Measurements from ENCODE around the gene IFNAR2. TPM values are rescaled to one million over a fixed set of nuclear protein-coding genes. Genes with fewer than 3 reads are reported as not detected.

Gene IFNAR2
- total RNA-seq, 1 experiment from 2014 or later, result 36.1 TPM

GRCh38 chr21:33246506-33246905, 16.8 kb downstream of the IFNAR2 start:
- Histone ChIP-seq H3K36me3 (ENCODE audit: control insufficient read depth, insufficient read depth, low read length) (no peaks in the 10 kb centered on the region; the same call in 1 of the 2 replicates), H3K4me3 (ENCODE audit: low read depth, low read length) (no peak overlapping the region), H3K9me3 (no peaks in the 10 kb centered on the region), H3K4me1 (no peaks in the 10 kb centered on the region), H3K27me3 (replicated peaks; ENCODE audit: control insufficient read depth, insufficient read depth, low read length) (no peaks in the 10 kb centered on the region)
- H3K27ac Mint-ChIP-seq (ENCODE audit: unreplicated experiment), result no peak overlapping the region
- CTCF ChIA-PET, result no interaction called here
- POLR2A ChIA-PET, result no interaction called here
- no peak for TF ChIP-seq CTCF (IDR thresholded peaks at IDR 0.05; ENCODE audit: insufficient read depth in 1 of 2, low read depth in 1 of 2, low read length in 1 of 2, severe bottlenecking in 1 of 2, unreplicated experiment in 1 of 2)
- intact Hi-C loops (cut with micrococcal nuclease; ENCODE audit: unreplicated experiment), result no loop called here
- H3K27me3 Mint-ChIP-seq (ENCODE audit: insufficient read depth, unreplicated experiment), result no peaks in the 10 kb centered on the region
- BruUV-seq (replicated peaks), result no TSS peak
- H3K36me3 Mint-ChIP-seq (ENCODE audit: insufficient read depth, unreplicated experiment), result peaks cover 91% of the 10 kb centered on the region
- no peaks in the 10 kb centered on the region for H3K9me3 Mint-ChIP-seq (ENCODE audit: unreplicated experiment)
- H3K4me1 Mint-ChIP-seq (ENCODE audit: low read depth, unreplicated experiment), result no peaks in the 10 kb centered on the region
- no peak for DNase-seq
- no peak overlapping the region for H3K4me3 Mint-ChIP-seq (ENCODE audit: unreplicated experiment)

GRCh38 chr21:33246963-33247362, 17.2 kb downstream of the IFNAR2 start:
- no peak overlapping the region for H3K4me3 Mint-ChIP-seq (ENCODE audit: unreplicated experiment)
- no peaks in the 10 kb centered on the region for H3K4me1 ChIP-seq
- no peaks in the 10 kb centered on the region for H3K27me3 ChIP-seq (replicated peaks; ENCODE audit: control insufficient read depth, insufficient read depth, low read length)
- no peaks in the 10 kb centered on the region for H3K9me3 Mint-ChIP-seq (ENCODE audit: unreplicated experiment)
- no peak overlapping the region for H3K4me3 ChIP-seq (ENCODE audit: low read depth, low read length)
- no peak for DNase-seq
- ChIA-PET CTCF (no interaction called here), POLR2A (no interaction called here)
- no TSS peak for BruUV-seq (replicated peaks)
- H3K36me3 ChIP-seq (ENCODE audit: control insufficient read depth, insufficient read depth, low read length), result no peaks in the 10 kb centered on the region; the same call in 1 of the 2 replicates
- no peak overlapping the region for H3K27ac Mint-ChIP-seq (ENCODE audit: unreplicated experiment)
- TF ChIP-seq CTCF (IDR thresholded peaks at IDR 0.05; ENCODE audit: insufficient read depth in 1 of 2, low read depth in 1 of 2, low read length in 1 of 2, severe bottlenecking in 1 of 2, unreplicated experiment in 1 of 2), result no peak
- no peaks in the 10 kb centered on the region for H3K4me1 Mint-ChIP-seq (ENCODE audit: low read depth, unreplicated experiment)
- intact Hi-C loops (cut with micrococcal nuclease; ENCODE audit: unreplicated experiment), result no loop called here
- H3K36me3 Mint-ChIP-seq (ENCODE audit: insufficient read depth, unreplicated experiment), result peaks cover 90% of the 10 kb centered on the region
- H3K27me3 Mint-ChIP-seq (ENCODE audit: insufficient read depth, unreplicated experiment), result no peaks in the 10 kb centered on the region
- H3K9me3 ChIP-seq, result no peaks in the 10 kb centered on the region

- CTCF ChIA-PET, result no interaction called here
- intact Hi-C loops (cut with micrococcal nuclease; ENCODE audit: unreplicated experiment), result no loop called here
- H3K27me3 ChIP-seq (replicated peaks; ENCODE audit: control insufficient read depth, insufficient read depth, low read length), result no peaks in the 10 kb centered on the region
- no peak for TF ChIP-seq CTCF (IDR thresholded peaks at IDR 0.05; ENCODE audit: insufficient read depth in 1 of 2, low read depth in 1 of 2, low read length in 1 of 2, severe bottlenecking in 1 of 2, unreplicated experiment in 1 of 2)
- no peak overlapping the region for H3K4me3 Mint-ChIP-seq (ENCODE audit: unreplicated experiment)
- no TSS peak for BruUV-seq (replicated peaks)
- POLR2A ChIA-PET, result no interaction called here
- DNase-seq, result no peak
- H3K4me1 Mint-ChIP-seq (ENCODE audit: low read depth, unreplicated experiment), result no peaks in the 10 kb centered on the region
- H3K9me3 ChIP-seq, result no peaks in the 10 kb centered on the region
- no peaks in the 10 kb centered on the region for H3K9me3 Mint-ChIP-seq (ENCODE audit: unreplicated experiment)
- H3K4me3 ChIP-seq (ENCODE audit: low read depth, low read length), result no peak overlapping the region
- no peaks in the 10 kb centered on the region; the same call in 1 of the 2 replicates for H3K36me3 ChIP-seq (ENCODE audit: control insufficient read depth, insufficient read depth, low read length)
- no peak overlapping the region for H3K27ac Mint-ChIP-seq (ENCODE audit: unreplicated experiment)
- H3K27me3 Mint-ChIP-seq (ENCODE audit: insufficient read depth, unreplicated experiment), result no peaks in the 10 kb centered on the region
- peaks cover 85% of the 10 kb centered on the region for H3K36me3 Mint-ChIP-seq (ENCODE audit: insufficient read depth, unreplicated experiment)
- no peaks in the 10 kb centered on the region for H3K4me1 ChIP-seq
These were observed 17.9 kb downstream of the IFNAR2 start for GRCh38 chr21:33247599-33247998.

Data from Caco-2 (cell line).